Measurements from ENCODE around the gene RFESD.

DNA sequence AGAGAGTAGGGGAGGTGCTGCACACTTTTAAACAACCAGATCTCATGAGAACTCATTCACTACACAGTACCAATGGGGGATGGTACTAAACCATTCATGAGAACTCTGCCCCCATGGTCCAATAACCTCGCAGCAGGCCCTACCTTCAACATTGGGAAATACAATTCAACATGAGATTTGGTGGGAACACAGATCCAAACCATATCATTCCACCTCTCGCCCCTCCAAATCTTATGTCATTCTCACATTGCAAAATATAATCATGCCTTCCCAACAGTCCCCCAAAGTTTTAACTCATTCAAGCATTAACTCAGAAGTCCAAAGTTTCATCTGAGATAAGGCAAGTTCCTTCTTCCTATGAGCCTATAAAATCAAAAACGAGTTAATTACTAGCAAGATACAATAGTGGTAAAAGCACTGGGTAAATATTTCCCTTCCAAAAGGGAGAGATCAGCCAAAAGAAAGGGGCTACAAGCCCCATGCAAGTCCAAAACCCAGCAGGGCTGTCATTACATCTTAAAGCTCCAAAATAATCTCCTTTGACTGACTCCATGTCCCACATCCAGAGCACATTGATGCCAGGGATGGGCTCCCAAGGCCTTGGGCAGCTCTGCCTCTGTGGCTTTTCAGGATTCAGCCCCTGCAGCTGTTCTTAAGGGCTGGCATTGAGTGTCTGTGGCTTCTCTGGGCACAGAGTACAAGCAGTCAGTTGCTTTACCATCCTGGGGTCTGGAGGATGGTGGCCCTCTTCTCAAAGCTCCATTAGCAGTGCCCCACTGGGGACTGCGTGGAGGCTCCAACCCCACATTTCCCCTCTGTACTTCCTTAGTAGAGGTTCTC lies 18.4 kb upstream of the RFESD start:
- TF ChIP-seq, protein P1, sequence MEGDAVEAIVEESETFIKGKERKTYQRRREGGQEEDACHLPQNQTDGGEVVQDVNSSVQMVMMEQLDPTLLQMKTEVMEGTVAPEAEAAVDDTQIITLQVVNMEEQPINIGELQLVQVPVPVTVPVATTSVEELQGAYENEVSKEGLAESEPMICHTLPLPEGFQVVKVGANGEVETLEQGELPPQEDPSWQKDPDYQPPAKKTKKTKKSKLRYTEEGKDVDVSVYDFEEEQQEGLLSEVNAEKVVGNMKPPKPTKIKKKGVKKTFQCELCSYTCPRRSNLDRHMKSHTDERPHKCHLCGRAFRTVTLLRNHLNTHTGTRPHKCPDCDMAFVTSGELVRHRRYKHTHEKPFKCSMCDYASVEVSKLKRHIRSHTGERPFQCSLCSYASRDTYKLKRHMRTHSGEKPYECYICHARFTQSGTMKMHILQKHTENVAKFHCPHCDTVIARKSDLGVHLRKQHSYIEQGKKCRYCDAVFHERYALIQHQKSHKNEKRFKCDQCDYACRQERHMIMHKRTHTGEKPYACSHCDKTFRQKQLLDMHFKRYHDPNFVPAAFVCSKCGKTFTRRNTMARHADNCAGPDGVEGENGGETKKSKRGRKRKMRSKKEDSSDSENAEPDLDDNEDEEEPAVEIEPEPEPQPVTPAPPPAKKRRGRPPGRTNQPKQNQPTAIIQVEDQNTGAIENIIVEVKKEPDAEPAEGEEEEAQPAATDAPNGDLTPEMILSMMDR (IDR thresholded peaks at IDR 0.05) = no peak
- TF ChIP-seq POLR2A (IDR thresholded peaks at IDR 0.05) = no peak
- TF ChIP-seq EP300 (IDR thresholded peaks at IDR 0.05) = no peak
- TF ChIP-seq POLR2AphosphoS5 (IDR thresholded peaks at IDR 0.05) = no peak
